GM21528 (cell line): ENCODE measurements around the gene CACNA1I.

ENCODE experiments used
- ATAC-seq: cut with Tn5 transposase; IDR thresholded peaks from one replicate; pipeline ENCODE4 v1.9.1; 2021; ENCODE audit warnings: mild to moderate bottlenecking, moderate library complexity; ENCODE audit not compliant: unreplicated experiment, low FRiP score

The CACNA1I gene

GRCh38 chr22:39595622-39596172 is 25.1 kb downstream of the CACNA1I start:
- ATAC-seq = no peak

GRCh38 chr22:39596601-39597000 is 26.0 kb downstream of the CACNA1I start:
- no peak for ATAC-seq

GRCh38 chr22:39597236-39597869 is 26.8 kb downstream of the CACNA1I start:
- no peak for ATAC-seq

- no peak for ATAC-seq
These were observed 27.7 kb downstream of the CACNA1I start for GRCh38 chr22:39598017-39598965.

GRCh38 chr22:39600491-39601179 is 30.1 kb downstream of the CACNA1I start:
- ATAC-seq = no peak

GRCh38 chr22:39601180-39601535 is 30.6 kb downstream of the CACNA1I start:
- no peak for ATAC-seq

GRCh38 chr22:39603345-39603744 is 32.8 kb downstream of the CACNA1I start:
- ATAC-seq = no peak

GRCh38 chr22:39610246-39610645 is 39.7 kb downstream of the CACNA1I start:
- ATAC-seq = no peak

GRCh38 chr22:39610766-39611165 is 40.2 kb downstream of the CACNA1I start:
- ATAC-seq = no peak

GRCh38 chr22:39611360-39611759 is 40.8 kb downstream of the CACNA1I start:
- ATAC-seq = no peak

GRCh38 chr22:39612811-39613548 is 42.4 kb downstream of the CACNA1I start:
- ATAC-seq = no peak

- ATAC-seq = no peak
These were observed 43.0 kb downstream of the CACNA1I start for GRCh38 chr22:39613549-39613921.

- no peak for ATAC-seq
These were observed 43.9 kb downstream of the CACNA1I start for GRCh38 chr22:39614442-39614841.

- ATAC-seq = no peak
These were observed 45.5 kb downstream of the CACNA1I start for GRCh38 chr22:39616051-39616450.

GRCh38 chr22:39616781-39617180 is 46.2 kb downstream of the CACNA1I start:
- no peak for ATAC-seq

GRCh38 chr22:39617342-39617741 is 46.8 kb downstream of the CACNA1I start:
- no peak for ATAC-seq

GRCh38 chr22:39617970-39618757 is 47.6 kb downstream of the CACNA1I start:
- ATAC-seq = no peak

GRCh38 chr22:39618996-39619530 is 48.5 kb downstream of the CACNA1I start:
- no peak for ATAC-seq

- ATAC-seq = no peak
These were observed 50.6 kb downstream of the CACNA1I start for GRCh38 chr22:39620924-39621690.
